CD4-positive, alpha-beta T cell treated with Interleukin-15 for 4 hours (primary cell): ENCODE results near the gene ABI3BP.
"Not testable (repeated sequence)": the region's sequence is repeated elsewhere in the genome, so short reads cannot be mapped to it uniquely, and the experiment has no call there.

ENCODE experiments used
- DNase-seq: peaks from one replicate; pipeline ENCODE4 v3.0.0-alpha.2; 2020; ENCODE audit warnings: low spot score

Gene ABI3BP

GRCh38 chr3:100981164-100981911, 11.9 kb downstream of the ABI3BP start:
- no peak for DNase-seq

- no peak for DNase-seq
Observed at GRCh38 chr3:100978011-100978659, 15.1 kb downstream of the ABI3BP start.

- DNase-seq = no peak
Observed at GRCh38 chr3:100976611-100977010, 16.6 kb downstream of the ABI3BP start.

- DNase-seq = no peak
Observed at GRCh38 chr3:100975714-100976113, 17.5 kb downstream of the ABI3BP start.

- DNase-seq = no peak
Observed at GRCh38 chr3:100973594-100973993, 19.6 kb downstream of the ABI3BP start.

- no peak for DNase-seq
Observed at GRCh38 chr3:100972867-100973266, 20.4 kb downstream of the ABI3BP start.

GRCh38 chr3:100972301-100972844, 20.8 kb downstream of the ABI3BP start:
- DNase-seq = no peak

GRCh38 chr3:100971798-100972197, 21.4 kb downstream of the ABI3BP start:
- no peak for DNase-seq

GRCh38 chr3:100970477-100970990, 22.7 kb downstream of the ABI3BP start:
- DNase-seq = no peak

GRCh38 chr3:100968932-100969906, 24.0 kb downstream of the ABI3BP start:
- DNase-seq = no peak

GRCh38 chr3:100966807-100967206, 26.4 kb downstream of the ABI3BP start:
- DNase-seq = no peak

- DNase-seq = no peak
Observed at GRCh38 chr3:100966049-100966491, 27.2 kb downstream of the ABI3BP start.

GRCh38 chr3:100963041-100963440, 30.2 kb downstream of the ABI3BP start:
- DNase-seq = no peak

- DNase-seq = no peak
Observed at GRCh38 chr3:100957261-100957986, 35.8 kb downstream of the ABI3BP start.

- DNase-seq = no peak
Observed at GRCh38 chr3:100956276-100956675, 36.9 kb downstream of the ABI3BP start.

- DNase-seq = no peak
Observed at GRCh38 chr3:100954990-100955389, 38.2 kb downstream of the ABI3BP start.

GRCh38 chr3:100954199-100954935, 38.9 kb downstream of the ABI3BP start:
- DNase-seq = no peak

GRCh38 chr3:100953103-100953502, 40.1 kb downstream of the ABI3BP start:
- DNase-seq = no peak

GRCh38 chr3:100947119-100947518, 46.1 kb downstream of the ABI3BP start:
- DNase-seq = no peak

GRCh38 chr3:100946096-100946495, 47.1 kb downstream of the ABI3BP start:
- DNase-seq = not testable (repeated sequence)
